ENCODE data around the gene FAM227B.
"Not testable (repeated sequence)": the region's sequence is repeated elsewhere in the genome, so short reads cannot be mapped to it uniquely, and the experiment has no call there.

FAM227B gene

DNA sequence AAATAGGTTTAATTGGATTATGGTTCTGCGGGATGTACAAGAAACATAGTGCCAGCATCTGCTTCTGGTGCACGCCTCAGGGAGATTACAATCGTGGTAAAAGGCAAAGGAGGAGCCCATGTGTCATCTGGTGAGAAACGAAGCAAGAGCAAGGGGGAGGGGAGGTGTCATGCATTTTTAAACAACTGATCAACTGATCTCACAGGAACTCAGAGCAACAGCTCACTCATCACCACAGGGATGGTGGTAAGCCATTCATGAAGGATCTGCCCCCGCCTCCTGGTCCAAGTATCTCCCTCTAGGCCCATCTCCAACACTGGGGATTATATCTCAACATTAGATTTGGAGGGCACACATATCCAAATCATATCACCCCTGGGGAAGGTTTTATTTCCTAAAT is 239.7 kb downstream of the FAM227B start:
- H3K27ac ChIP-seq (ENCODE audit: low read depth, low read length), result no peak overlapping the region
- H3K4me1 ChIP-seq (ENCODE audit: control insufficient read depth, insufficient read depth, low read length), result peaks cover 22% of the 10 kb centered on the region
- no peak overlapping the region for H3K4me3 ChIP-seq (ENCODE audit: low read depth, low read length)
- no peaks in the 10 kb centered on the region for H3K27me3 ChIP-seq (ENCODE audit: control insufficient read depth, insufficient read depth, low read length)
- H3K9me3 ChIP-seq (ENCODE audit: control insufficient read depth, insufficient read depth, low read length), result no peaks in the 10 kb centered on the region
- no peak overlapping the region for H3K9ac ChIP-seq (ENCODE audit: low read depth, low read length)
- no peaks in the 10 kb centered on the region for H3K36me3 ChIP-seq (ENCODE audit: control insufficient read depth, insufficient read depth, low read length)

DNA sequence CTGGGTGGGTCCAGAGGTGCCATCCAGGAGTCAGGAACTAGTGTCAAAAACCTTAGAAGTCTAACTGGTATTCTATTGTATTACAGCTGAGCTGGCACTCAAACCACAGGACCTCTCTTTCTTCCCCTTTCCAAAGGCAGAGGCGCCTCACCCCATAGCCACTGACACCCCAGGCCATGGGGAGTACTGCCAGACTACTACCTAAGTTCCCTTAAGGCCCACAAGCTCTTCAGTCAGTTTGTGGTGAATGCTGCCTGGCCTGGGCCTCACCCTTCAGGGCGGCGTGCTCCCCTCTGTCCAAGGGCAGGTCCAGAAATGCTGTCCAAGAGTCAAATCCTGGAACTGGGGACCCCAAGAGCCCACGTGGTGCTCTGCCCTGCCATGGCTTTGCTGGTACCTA is 240.6 kb downstream of the FAM227B start:
- Histone ChIP-seq H3K4me1 (ENCODE audit: control insufficient read depth, insufficient read depth, low read length) (peaks cover 22% of the 10 kb centered on the region), H3K9ac (ENCODE audit: low read depth, low read length) (no peak overlapping the region), H3K27me3 (ENCODE audit: control insufficient read depth, insufficient read depth, low read length) (no peaks in the 10 kb centered on the region), H3K9me3 (ENCODE audit: control insufficient read depth, insufficient read depth, low read length) (no peaks in the 10 kb centered on the region), H3K36me3 (ENCODE audit: control insufficient read depth, insufficient read depth, low read length) (no peaks in the 10 kb centered on the region), H3K27ac (ENCODE audit: low read depth, low read length) (no peak overlapping the region), H3K4me3 (ENCODE audit: low read depth, low read length) (no peak overlapping the region)

DNA sequence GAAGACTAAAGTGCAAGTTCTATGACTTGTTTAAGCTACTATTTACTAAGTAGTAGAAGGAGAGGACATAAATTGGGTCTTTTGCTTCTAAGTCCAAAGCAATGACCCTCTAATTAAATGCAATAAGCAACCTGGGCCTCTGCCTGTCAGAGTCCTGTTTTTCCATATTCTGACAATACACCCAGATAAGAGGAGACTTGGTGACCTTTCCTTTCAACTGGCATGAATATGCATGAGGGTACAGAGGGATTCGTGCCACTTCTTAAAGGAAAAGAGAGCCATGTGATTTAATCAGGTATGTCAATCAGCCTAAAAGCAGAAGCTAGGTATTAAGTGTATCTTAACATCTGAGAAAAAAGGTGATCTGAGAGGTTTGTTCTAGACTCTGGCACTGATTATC is 248.3 kb downstream of the FAM227B start:
- H3K27ac ChIP-seq (ENCODE audit: low read depth, low read length), result no peak overlapping the region
- no peaks in the 10 kb centered on the region for H3K9me3 ChIP-seq (ENCODE audit: control insufficient read depth, insufficient read depth, low read length)
- no peaks in the 10 kb centered on the region for H3K36me3 ChIP-seq (ENCODE audit: control insufficient read depth, insufficient read depth, low read length)
- H3K27me3 ChIP-seq (ENCODE audit: control insufficient read depth, insufficient read depth, low read length), result no peaks in the 10 kb centered on the region
- no peak overlapping the region; the same call in 1 of the 2 replicates for H3K4me3 ChIP-seq (ENCODE audit: low read depth, low read length)
- no peak overlapping the region for H3K9ac ChIP-seq (ENCODE audit: low read depth, low read length)
- peaks cover 7% of the 10 kb centered on the region for H3K4me1 ChIP-seq (ENCODE audit: control insufficient read depth, insufficient read depth, low read length)

DNA sequence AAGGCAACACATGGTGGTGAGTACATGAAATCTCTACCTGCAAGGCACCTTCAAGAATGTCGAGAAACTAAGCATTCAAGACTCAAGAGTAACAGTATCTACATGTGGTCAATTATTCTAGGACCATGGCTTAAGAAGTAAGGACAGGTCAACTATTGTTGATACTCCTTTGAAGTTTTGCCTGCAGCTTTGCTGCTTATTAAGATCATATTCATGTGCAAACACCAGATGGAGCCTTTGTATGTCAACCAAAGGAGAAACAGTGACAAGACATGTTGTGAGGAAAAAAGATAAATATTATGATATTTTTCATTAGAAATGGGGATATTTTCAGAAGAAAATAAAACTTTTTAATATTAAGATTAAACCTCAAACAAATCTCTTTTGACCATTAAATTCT is 249.8 kb downstream of the FAM227B start:
- Histone ChIP-seq H3K4me3 (ENCODE audit: low read depth, low read length) (no peak overlapping the region), H3K9me3 (ENCODE audit: control insufficient read depth, insufficient read depth, low read length) (no peaks in the 10 kb centered on the region), H3K4me1 (ENCODE audit: control insufficient read depth, insufficient read depth, low read length) (peaks cover 7% of the 10 kb centered on the region), H3K36me3 (ENCODE audit: control insufficient read depth, insufficient read depth, low read length) (no peaks in the 10 kb centered on the region), H3K27me3 (ENCODE audit: control insufficient read depth, insufficient read depth, low read length) (no peaks in the 10 kb centered on the region), H3K9ac (ENCODE audit: low read depth, low read length) (no peak overlapping the region), H3K27ac (ENCODE audit: low read depth, low read length) (no peak overlapping the region)

DNA sequence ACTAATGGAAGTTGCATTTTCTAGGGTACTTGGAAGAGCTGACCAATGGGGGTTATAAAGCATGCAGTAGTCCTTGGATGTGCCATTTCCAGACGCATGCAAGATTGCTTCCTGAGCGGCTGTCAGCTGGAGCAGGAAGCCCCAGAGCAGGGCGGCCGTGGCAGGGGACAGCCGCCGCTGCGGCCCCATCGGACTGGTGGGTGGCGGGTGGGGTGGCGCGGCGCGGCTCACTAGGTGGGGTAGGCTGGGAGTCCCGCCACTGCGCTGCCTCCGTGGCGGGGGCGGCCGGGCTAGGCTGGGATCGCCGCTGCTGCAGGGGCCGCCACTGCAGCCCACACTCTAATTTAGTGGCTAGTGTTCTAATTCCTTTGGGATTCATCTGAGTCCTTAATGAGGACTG is 254.1 kb downstream of the FAM227B start:
- Histone ChIP-seq H3K27ac (ENCODE audit: low read depth, low read length) (no peak overlapping the region), H3K9ac (ENCODE audit: low read depth, low read length) (no peak overlapping the region), H3K4me3 (ENCODE audit: low read depth, low read length) (no peak overlapping the region), H3K9me3 (ENCODE audit: control insufficient read depth, insufficient read depth, low read length) (no peaks in the 10 kb centered on the region), H3K4me1 (ENCODE audit: control insufficient read depth, insufficient read depth, low read length) (no peaks in the 10 kb centered on the region), H3K36me3 (ENCODE audit: control insufficient read depth, insufficient read depth, low read length) (no peaks in the 10 kb centered on the region), H3K27me3 (ENCODE audit: control insufficient read depth, insufficient read depth, low read length) (no peaks in the 10 kb centered on the region)

DNA sequence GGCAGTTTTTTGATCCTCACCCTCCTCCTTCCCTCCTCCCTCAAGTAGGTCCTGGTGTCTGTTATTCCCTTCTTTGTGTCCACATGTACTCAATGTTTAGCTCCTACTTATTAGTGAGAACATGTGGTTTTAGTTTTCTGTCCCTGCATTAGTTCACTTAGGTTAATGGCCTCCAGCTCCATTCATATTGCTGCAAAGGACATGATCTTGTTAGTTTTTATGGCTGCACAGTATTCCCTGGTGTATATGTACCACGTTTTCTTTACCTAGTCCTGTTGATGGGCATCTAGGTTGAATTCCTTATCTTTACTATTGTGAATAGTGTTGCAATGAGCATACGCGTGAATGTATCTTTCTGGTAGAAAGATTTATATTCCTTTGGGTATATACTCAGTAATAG is 259.2 kb downstream of the FAM227B start:
- no peaks in the 10 kb centered on the region for H3K9me3 ChIP-seq (ENCODE audit: control insufficient read depth, insufficient read depth, low read length)
- no peaks in the 10 kb centered on the region for H3K36me3 ChIP-seq (ENCODE audit: control insufficient read depth, insufficient read depth, low read length)
- H3K4me3 ChIP-seq (ENCODE audit: low read depth, low read length), result no peak overlapping the region
- H3K27me3 ChIP-seq (ENCODE audit: control insufficient read depth, insufficient read depth, low read length), result no peaks in the 10 kb centered on the region
- H3K9ac ChIP-seq (ENCODE audit: low read depth, low read length), result no peak overlapping the region
- no peak overlapping the region for H3K27ac ChIP-seq (ENCODE audit: low read depth, low read length)
- H3K4me1 ChIP-seq (ENCODE audit: control insufficient read depth, insufficient read depth, low read length), result no peaks in the 10 kb centered on the region

DNA sequence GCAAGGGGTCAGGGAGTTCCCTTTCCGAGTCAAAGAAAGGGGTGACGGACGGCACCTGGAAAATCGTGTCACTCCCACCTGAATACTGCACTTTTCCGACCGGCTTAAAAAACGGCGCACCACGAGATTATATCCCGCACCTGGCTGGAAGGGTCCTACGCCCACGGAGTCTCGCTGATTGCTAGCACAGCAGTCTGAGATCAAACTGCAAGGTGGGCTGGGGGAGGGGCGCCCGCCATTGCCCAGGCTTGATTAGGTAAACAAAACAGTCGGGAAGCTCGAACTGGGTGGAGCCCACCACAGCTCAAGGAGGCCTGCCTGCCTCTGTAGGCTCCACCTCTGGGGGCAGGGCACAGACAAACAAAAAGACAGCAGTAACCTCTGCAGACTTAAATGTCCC is 266.2 kb downstream of the FAM227B start:
- not testable (repeated sequence) for H3K9me3 ChIP-seq (ENCODE audit: control insufficient read depth, insufficient read depth, low read length); H3K9ac ChIP-seq (ENCODE audit: low read depth, low read length); H3K27ac ChIP-seq (ENCODE audit: low read depth, low read length); H3K36me3 ChIP-seq (ENCODE audit: control insufficient read depth, insufficient read depth, low read length); H3K4me1 ChIP-seq (ENCODE audit: control insufficient read depth, insufficient read depth, low read length); H3K27me3 ChIP-seq (ENCODE audit: control insufficient read depth, insufficient read depth, low read length); H3K4me3 ChIP-seq (ENCODE audit: low read depth, low read length)

DNA sequence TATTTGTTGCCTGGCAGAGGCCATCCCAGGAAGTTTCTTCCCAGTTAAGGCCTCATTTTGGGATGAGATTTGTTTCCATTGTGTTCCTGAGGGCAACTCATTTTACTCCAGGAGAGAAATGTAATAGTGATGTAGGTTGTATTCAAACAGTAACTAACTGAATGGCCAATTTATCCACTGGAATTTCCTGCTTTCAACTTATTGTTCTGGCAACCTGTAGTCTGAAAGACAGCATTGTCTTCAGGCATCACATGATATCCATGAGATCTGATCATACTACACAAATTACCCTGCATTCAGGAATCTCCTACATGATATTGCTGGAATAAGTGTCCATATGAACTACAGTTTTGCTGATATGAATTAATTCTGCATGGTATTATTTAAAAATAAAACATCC is 277.1 kb downstream of the FAM227B start:
- H3K36me3 ChIP-seq (ENCODE audit: control insufficient read depth, insufficient read depth, low read length), result no peaks in the 10 kb centered on the region
- no peak overlapping the region for H3K27ac ChIP-seq (ENCODE audit: low read depth, low read length)
- no peaks in the 10 kb centered on the region for H3K9me3 ChIP-seq (ENCODE audit: control insufficient read depth, insufficient read depth, low read length)
- H3K4me1 ChIP-seq (ENCODE audit: control insufficient read depth, insufficient read depth, low read length), result peaks cover 16% of the 10 kb centered on the region; the same call in 1 of the 2 replicates
- no peak overlapping the region for H3K9ac ChIP-seq (ENCODE audit: low read depth, low read length)
- no peaks in the 10 kb centered on the region for H3K27me3 ChIP-seq (ENCODE audit: control insufficient read depth, insufficient read depth, low read length)
- H3K4me3 ChIP-seq (ENCODE audit: low read depth, low read length), result no peak overlapping the region

DNA sequence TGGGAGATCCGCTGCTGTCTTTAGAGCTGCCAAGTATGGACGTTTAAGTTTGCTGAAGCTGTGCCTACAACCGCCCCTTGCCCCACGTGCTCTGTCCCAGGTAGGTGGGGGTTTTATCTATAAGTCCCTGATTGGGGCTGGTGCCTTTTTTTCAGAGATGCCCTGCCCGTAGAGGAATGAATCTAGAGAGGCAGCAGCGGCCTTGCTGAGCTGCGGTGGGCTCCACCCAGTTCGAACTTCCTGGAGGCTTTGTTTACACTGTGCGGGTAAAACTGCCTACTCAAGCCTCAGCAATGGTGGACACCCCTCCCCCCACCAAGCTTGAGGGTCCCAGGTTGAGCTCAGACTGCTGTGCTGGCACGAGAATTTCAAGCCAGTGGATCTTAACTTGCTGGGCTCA is 281.0 kb downstream of the FAM227B start:
- no peak overlapping the region for H3K4me3 ChIP-seq (ENCODE audit: low read depth, low read length)
- no peaks in the 10 kb centered on the region for H3K9me3 ChIP-seq (ENCODE audit: control insufficient read depth, insufficient read depth, low read length)
- no peak overlapping the region for H3K9ac ChIP-seq (ENCODE audit: low read depth, low read length)
- peaks cover 12% of the 10 kb centered on the region; the same call in 1 of the 2 replicates for H3K4me1 ChIP-seq (ENCODE audit: control insufficient read depth, insufficient read depth, low read length)
- no peak overlapping the region for H3K27ac ChIP-seq (ENCODE audit: low read depth, low read length)
- no peaks in the 10 kb centered on the region for H3K36me3 ChIP-seq (ENCODE audit: control insufficient read depth, insufficient read depth, low read length)
- H3K27me3 ChIP-seq (ENCODE audit: control insufficient read depth, insufficient read depth, low read length), result no peaks in the 10 kb centered on the region

DNA sequence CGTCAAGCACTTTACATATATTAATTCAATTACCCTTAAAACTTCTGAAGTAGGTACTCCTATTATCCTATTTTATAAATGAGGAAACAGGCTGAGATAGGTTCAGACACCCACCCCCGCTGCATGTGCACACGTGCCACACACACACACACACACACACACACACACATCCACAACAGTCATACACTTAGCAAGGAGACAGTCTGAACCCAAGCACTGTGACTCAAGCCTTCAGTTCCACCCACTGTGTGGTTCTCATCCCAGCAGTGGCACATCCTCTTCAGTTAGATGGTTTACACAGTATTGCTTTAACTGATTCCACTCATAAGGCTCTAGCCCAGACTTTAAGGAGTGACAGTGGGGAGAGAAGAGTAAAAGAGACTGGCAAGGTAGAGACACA is 288.7 kb downstream of the FAM227B start:
- Histone ChIP-seq H3K36me3 (ENCODE audit: control insufficient read depth, insufficient read depth, low read length) (no peaks in the 10 kb centered on the region), H3K9ac (ENCODE audit: low read depth, low read length) (no peak overlapping the region), H3K27ac (ENCODE audit: low read depth, low read length) (no peak overlapping the region), H3K4me1 (ENCODE audit: control insufficient read depth, insufficient read depth, low read length) (peaks cover 32% of the 10 kb centered on the region), H3K4me3 (ENCODE audit: low read depth, low read length) (no peak overlapping the region), H3K9me3 (ENCODE audit: control insufficient read depth, insufficient read depth, low read length) (no peaks in the 10 kb centered on the region), H3K27me3 (ENCODE audit: control insufficient read depth, insufficient read depth, low read length) (no peaks in the 10 kb centered on the region)

DNA sequence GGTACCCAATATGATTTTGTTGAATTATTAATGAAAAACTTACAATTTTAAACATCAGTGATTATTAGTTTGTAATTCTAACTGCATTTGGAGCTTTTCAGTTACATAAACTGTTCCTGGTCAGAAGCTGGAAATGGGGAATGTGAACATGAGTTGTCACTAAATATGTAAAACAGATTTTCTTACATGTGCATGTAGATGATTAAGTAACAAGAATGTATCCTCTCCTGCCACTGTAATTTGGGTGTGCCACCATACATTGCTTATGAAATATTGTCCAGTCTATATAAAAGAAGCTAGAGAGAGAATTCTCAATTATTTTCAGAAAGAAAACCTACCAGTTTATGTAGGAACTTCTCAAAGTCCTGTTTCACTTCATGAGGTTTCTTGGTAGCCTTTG is 289.2 kb downstream of the FAM227B start:
- Histone ChIP-seq H3K27me3 (ENCODE audit: control insufficient read depth, insufficient read depth, low read length) (no peaks in the 10 kb centered on the region), H3K9me3 (ENCODE audit: control insufficient read depth, insufficient read depth, low read length) (no peaks in the 10 kb centered on the region), H3K4me1 (ENCODE audit: control insufficient read depth, insufficient read depth, low read length) (peaks cover 33% of the 10 kb centered on the region), H3K4me3 (ENCODE audit: low read depth, low read length) (no peak overlapping the region), H3K27ac (ENCODE audit: low read depth, low read length) (no peak overlapping the region), H3K36me3 (ENCODE audit: control insufficient read depth, insufficient read depth, low read length) (no peaks in the 10 kb centered on the region), H3K9ac (ENCODE audit: low read depth, low read length) (no peak overlapping the region)

DNA sequence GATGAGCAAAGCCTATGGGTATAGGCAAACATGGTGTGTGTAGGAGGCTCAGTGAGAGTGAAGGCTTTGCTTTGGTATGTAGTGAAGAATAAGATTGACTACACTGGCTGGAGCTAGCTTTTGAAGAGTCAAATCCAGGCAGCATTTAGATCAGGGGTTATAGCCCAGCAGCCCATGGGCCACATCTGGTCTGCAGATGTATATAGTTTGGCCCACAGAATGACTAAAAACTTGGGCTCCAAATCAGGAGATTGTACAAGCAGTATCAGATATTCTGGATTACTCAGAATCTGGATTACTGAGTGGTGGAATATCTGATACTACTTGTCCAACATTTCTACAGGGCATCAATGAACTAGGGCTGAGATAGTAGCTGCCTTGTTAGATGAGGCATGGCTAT is 290.5 kb downstream of the FAM227B start:
- Histone ChIP-seq H3K4me3 (ENCODE audit: low read depth, low read length) (no peak overlapping the region), H3K27me3 (ENCODE audit: control insufficient read depth, insufficient read depth, low read length) (no peaks in the 10 kb centered on the region), H3K9me3 (ENCODE audit: control insufficient read depth, insufficient read depth, low read length) (no peaks in the 10 kb centered on the region), H3K9ac (ENCODE audit: low read depth, low read length) (peak overlapping the region; percentile 12; the same call in 1 of the 2 replicates), H3K4me1 (ENCODE audit: control insufficient read depth, insufficient read depth, low read length) (peaks cover 33% of the 10 kb centered on the region), H3K27ac (ENCODE audit: low read depth, low read length) (no peak overlapping the region), H3K36me3 (ENCODE audit: control insufficient read depth, insufficient read depth, low read length) (no peaks in the 10 kb centered on the region)
